Suprapubic skin (tissue), 4 donors: Measurements from ENCODE around the gene PRDM5.

ENCODE experiments used
- CTCF ChIP-seq, 2 donors: fragments of 200-600 bp in 1 of 2; fragments of 450-650 bp in 1 of 2; sonication (generic) in 1 of 2; IDR thresholded peaks; one replicate each; pipeline ENCODE4 v1.5.1; 2016 to 2019; ENCODE audit warnings: antibody characterized with exemption in 2 of 2, mild to moderate bottlenecking in 1 of 2, moderate library complexity in 1 of 2
- POLR2A ChIP-seq, 2 donors: fragments of 450-650 bp; IDR thresholded peaks; one replicate each; pipeline ENCODE4 v1.6.1; 2017; ENCODE audit warnings: antibody characterized with exemption in 2 of 2, mild to moderate bottlenecking in 2 of 2, moderate library complexity in 2 of 2
- POLR2AphosphoS5 ChIP-seq, 3 donors: sonication (generic); formaldehyde crosslinking; IDR thresholded peaks; one replicate each; pipeline ENCODE4 v1.6.1; 2017; ENCODE audit warnings: antibody characterized with exemption in 3 of 3

GRCh38 chr4:120861852-120862251, 60.7 kb downstream of the PRDM5 start:
- TF ChIP-seq CTCF (IDR thresholded peaks at IDR 0.05) (no peak), POLR2A (IDR thresholded peaks at IDR 0.05) (no peak), POLR2AphosphoS5 (IDR thresholded peaks at IDR 0.05) (no peak)
